Activated CD4-positive, CD25-positive, alpha-beta regulatory T cell treated with anti-CD3 and anti-CD28 coated beads, Interleukin-2, amount 50 U/mL, for 16 hours (primary cell): Measurements from ENCODE around the gene HMGCL.
"Not testable (repeated sequence)": the region's sequence is repeated elsewhere in the genome, so short reads cannot be mapped to it uniquely, and the experiment has no call there.

ENCODE experiments used
- DNase-seq: peaks from one replicate; pipeline ENCODE4 v3.0.0-alpha.2; 2020; ENCODE audit warnings: low read depth, low spot score

Gene HMGCL

DNA sequence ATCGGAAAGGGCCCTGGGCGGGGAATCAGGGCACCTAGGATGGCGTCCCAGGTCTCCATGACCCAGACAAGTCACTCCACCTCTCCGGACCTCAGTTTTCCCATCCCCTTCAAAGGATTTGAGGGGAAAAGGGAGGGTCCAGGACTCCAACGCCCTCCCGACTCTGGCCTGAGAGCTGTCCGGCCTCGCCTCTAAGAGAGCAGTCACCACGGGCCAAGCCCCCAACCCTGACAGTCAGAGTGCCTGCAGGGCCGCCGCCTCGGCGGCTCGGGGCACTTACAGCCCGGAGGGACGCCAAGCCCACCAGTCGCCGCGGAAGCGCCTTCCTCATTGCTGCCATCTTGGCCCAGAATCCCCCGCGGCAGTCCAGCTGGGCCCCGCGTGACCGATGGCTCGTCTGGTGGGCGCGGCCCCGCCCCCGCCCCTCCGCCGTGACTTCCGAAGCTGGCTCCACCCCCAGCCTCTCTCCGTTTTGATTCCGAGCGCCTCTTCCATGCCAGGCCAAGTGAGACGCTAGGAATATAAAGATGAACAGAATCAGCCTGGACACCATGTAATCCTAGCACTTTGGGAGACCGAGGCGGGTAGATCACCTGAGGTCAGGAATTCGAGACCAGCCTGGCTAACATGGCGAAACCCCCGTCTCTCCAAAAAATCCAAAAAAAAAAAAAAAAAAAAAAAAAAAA, at the start of gene HMGCL:
HMGCL (minus strand) TSS at position 354 of the 686 bp plus-strand sequence; CDS start at position 340, 14 bp downstream.
- peak; percentile 78 for DNase-seq

DNA sequence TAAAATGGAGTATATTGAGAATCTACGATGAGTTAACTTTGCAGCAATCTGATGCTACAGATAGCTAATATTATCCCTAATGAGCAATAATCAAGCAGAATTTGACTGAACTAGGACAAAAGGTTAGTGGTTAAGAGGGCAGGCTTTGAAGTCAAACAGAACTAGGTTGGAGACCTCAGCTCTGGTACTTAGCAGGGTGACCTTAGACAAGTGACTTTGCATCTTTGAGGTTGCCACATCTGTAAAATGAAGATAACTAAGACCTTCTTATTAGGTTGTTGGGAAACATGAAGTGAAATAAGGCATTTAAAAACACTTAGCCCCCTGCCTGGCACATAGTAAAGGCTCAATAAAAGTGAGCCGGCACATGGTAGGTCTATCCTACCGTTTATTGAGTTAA, 47.2 kb upstream of the HMGCL start:
- DNase-seq, result no peak

DNA sequence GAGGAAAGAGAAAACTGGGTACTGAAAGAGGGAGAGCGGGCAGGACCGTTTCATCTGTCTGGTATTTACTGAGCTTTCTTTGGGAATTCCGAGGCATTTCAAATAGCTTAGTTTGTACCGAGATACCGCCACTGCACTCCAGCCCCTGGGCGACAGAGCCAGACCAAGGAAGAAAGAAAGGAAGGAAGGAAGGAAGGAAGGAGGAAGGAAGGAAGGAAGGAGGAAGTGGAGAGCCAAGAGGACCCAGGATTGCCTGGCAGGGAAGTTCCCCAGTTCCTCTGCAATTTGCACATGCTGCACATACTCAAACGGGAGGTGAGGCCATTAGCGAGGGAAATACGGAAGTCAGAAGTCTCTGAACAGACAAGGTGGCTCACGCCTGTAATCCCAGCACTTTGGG, 43.8 kb upstream of the HMGCL start:
- no peak for DNase-seq

DNA sequence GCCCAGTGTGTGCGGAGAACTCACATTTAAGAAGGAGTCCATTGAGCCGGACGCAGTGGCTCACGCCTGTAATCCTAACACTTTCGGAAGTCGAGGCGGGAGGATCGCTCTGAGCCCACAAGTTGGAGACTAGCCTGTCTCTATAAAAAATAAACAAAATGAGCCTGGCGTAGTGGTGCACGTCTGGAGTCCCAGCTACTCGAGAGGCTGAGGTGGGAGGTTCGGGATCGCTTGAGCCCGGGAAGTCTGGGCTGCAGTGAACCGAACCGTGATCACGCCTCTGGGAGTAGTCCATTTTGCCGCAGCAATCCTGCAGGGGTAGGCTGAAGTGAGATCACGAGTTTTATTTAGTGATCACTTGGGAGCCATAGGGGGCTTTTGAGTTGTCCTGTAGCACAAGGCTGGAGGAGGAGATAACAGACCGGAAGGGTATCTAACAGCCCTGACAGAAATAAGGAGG, 43.4 kb upstream of the HMGCL start:
- no peak for DNase-seq

- peak; percentile 92 for DNase-seq
These were observed 42.8 kb upstream of the HMGCL start, which contains the start of gene FUCA1 for GRCh38 chr1:23867895-23868556. TSS of gene FUCA1 (minus strand) at chr1:23868290. CDS start at chr1:23868286, 4 bp downstream.

- no peak for DNase-seq
These were observed 42.3 kb upstream of the HMGCL start for GRCh38 chr1:23867542-23867894.

DNA sequence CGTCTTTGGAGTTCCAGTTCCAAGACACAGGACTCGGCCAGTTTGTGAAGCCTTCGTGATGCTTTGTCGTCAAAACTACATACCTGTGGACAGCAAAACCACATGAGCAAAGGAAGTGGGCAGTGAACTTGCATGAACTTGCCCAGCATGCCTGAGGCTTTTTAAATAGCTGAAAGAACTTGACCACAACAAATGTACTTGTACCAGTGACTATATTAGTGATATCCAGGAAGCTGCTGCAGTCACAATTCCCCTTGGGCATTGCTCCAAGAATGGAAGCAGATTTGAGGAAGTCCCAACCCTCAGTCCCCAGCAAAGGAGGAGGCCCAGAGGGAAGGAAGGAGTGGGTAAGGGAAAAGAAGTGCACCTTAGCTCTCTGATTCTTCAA, 40.3 kb upstream of the HMGCL start:
- no peak for DNase-seq

DNA sequence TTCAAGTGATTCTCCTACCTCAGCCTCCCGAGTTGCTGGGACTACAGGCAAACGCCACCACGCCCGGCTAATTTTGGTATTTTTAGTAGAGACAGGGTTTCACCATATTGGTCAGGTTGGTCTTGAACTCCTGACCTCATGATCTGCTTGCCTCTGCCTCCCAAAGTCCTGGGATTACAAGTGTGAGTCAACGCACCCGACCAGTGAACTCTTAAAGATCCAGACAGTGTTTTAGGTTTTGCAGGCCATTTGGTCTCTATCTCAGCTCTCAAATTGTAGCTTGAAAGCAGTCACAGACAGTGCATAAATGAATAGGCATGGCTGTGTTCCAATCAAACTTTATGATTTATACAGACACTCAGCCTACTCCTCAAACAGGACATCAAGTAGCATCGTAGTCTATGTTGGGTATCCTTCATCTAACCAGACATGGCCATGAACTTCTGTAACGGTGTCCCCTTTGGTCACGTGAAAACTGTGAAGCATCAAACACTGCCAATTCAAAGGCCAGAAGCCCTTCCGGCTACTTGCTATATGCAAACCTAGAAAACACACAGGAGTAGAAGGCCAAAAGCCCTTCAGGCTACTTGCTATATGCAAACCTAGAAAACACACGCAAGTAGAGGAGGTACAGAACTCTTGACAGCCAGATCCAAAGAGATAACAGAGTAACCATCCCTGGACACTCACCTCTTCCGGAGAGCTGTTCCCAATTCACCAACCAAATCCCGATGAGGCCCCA, 39.7 kb upstream of the HMGCL start:
- DNase-seq, result no peak

GRCh38 chr1:23862640-23863039, 37.4 kb upstream of the HMGCL start:
- DNase-seq, result no peak

DNA sequence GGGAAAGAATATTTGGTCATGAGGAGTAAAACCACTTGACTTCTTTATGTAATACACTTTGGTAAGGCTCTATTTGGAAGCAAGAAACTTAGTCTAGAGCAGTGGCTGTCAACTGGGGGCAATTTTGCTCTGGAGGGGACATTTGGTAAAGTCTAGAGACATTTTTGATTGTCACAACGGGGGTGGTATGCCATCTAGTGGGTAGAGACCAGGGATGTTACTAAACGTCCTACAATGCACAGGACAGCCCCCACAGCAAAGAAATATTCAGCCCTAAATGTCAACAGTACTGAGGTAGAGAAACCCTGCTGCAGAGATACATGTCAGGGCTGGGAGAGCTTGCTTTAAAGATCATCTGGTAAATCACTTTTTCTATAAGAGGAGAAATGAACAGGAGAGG, 29.3 kb upstream of the HMGCL start:
- DNase-seq, result no peak

- DNase-seq, result not testable (repeated sequence)
These were observed 27.9 kb upstream of the HMGCL start for GRCh38 chr1:23853124-23853523.

DNA sequence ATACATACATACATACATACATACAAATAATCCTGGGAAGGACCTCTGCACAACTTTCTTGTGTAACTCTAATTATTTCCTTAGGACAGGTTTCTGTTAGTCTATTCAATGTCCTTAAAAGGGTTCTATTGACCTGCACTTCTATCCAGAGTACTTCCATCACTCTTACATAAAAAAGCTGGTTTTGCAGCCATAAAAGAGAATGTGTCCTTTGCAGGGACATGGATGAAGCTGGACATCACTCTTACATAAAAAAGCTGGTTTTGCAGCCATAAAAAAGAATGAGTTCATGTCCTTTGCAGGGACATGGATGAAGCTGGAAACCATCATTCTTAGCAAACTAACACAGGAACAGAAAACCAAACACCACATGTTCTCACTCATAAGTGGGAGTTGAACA, 26.2 kb upstream of the HMGCL start:
- DNase-seq, result not testable (repeated sequence)

DNA sequence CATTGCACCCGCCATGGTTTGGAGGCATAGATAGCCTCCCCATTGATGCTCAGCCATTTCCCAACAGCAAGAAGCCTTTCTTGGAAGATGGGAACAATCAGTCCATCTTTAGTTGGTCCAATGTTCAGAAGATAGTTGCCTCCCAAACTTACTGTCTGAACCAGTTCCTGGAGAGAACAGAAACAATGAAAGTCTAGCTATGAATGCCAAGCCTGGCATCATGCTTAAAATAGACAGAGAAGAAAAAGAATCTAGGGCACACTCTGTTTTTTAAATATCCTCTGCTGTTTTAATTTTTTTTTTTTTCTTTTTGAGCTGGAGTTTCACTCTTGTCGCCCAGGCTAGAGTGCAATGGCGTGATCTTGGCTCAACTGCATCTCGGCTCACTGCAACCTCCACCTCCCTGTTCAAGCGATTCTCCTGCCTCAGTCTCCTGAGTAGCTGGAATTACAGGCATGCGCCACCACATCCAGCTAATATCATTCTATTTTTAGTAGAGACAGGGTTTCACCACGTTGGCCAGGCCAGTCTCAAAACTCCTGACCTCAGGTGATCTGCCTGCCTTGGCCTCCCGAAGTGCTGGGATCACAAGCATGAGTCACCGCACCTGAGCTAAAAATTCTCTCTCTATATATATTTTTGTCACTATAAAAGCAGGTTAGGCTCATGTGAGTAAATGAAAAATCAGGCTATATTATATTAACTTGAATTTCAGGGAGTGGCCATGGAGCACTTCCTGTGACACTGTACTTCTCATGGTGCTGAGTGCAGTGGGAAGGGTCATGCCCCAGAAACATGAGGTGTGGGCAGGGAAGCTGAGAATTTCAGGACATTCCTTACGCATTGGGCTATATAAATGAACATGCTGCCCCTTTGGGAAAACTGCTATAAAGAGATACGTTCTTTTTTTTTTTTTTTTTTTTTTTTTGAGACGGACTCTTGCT, 23.7 kb upstream of the HMGCL start:
- DNase-seq, result no peak

GRCh38 chr1:23847482-23848095, 22.4 kb upstream of the HMGCL start:
- DNase-seq, result not testable (repeated sequence)

- DNase-seq, result no peak
These were observed 19.9 kb upstream of the HMGCL start for GRCh38 chr1:23845163-23845562.

GRCh38 chr1:23843644-23844043, 18.4 kb upstream of the HMGCL start:
- DNase-seq, result no peak

DNA sequence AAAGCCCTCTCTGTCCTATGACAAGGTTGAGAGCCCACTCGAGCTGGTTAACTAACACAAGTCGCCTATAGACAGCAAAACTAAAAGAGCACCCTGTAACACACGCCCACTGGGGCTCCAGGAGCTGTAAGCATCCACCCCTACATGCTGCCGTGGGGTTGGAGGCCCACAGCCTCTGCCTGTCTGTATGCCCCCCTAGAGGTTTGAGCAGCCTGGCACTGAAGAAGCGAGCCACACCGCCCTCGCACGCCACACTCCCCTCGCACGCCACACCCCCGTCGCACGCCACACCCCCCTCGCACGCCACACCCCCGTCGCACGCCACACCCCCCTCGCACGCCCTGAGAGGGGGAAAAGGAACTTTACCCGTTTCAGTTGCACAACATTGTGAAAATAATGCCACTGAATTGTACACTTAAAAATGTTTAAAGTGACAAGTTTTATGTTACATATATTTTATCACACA, 13.2 kb upstream of the HMGCL start:
- peak; percentile 58 for DNase-seq

DNA sequence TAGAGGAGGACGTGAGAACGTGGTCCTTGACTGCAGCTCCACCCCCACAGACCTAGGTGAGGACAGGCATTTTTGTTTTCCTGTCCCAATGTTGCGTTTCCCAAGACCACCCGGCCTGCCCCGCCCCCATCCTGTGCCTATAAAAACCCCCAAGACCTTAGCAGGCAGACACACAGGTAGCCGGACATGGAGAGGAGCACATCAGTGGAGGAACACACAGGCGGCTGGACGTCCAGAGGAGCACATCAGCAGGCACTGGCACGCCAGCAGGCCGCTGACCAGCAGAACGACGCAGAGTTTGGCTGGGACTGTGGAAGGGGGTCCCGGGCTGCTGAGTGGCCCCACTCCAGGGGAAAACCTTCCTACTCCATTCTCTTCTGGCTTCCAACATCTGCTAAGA, 12.7 kb upstream of the HMGCL start:
- DNase-seq, result no peak

DNA sequence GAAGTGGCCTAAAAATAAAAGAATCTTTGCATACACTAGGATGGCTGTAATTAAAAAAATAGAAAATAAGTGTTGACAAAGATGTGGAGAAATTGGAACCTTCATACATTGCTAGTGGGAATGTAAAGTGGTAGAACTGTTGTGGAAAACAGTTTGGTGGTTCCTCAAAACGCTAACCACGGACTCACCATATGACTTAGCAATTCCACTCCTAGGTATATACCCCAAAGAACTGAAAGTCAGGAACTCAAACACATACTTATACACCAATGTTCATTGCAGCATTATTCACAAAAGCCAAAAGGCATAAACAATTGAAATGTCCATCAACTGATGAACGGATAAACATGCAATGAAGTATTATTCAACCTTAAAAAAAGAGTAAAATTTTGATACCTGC, 10.8 kb upstream of the HMGCL start:
- DNase-seq, result no peak

DNA sequence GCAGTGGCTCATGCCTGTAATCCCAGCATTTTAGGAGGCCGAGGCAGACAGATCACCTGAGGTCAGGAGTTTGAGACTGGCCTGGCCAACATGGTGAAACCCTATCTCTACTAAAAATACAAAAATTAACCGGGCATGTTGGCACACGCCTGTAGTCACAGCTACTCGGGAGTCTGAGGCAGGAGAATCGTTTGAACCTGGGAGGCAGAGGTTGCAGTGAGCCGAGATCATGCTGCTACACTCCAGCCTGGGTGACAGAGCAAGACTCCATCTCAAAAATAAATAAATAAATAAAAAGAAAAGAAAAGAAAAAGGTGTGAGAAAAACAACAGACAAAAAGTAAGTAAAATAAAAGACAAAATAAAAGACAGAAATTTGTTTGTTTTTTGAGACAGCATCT, 8.9 kb upstream of the HMGCL start:
- not testable (repeated sequence) for DNase-seq

- DNase-seq, result no peak
These were observed 2.5 kb upstream of the HMGCL start for GRCh38 chr1:23827717-23828116.
